SK-N-SH treated with all-trans-retinoic acid at 6 μM for 48 hours (cell line): ENCODE measurements around the gene KRT80.

ENCODE experiments used
- ATAC-seq: fragments of 200-7000 bp; cut with Tn5 transposase; 3 replicates; pipeline ENCODE4 v1.9.1; 2020; ENCODE audit warnings: mild to moderate bottlenecking, moderate library complexity
- ARNTL ChIP-seq: fragments of 450-650 bp; formaldehyde crosslinking; IDR thresholded peaks from 2 replicates; pipeline ENCODE4 v1.5.0; 2020; ENCODE audit warnings: low read depth, mild to moderate bottlenecking, moderate library complexity, borderline replicate concordance
- BACH2 ChIP-seq: fragments of 250-450 bp; sonication (Bioruptor Pico); IDR thresholded peaks from 2 replicates; pipeline ENCODE4 v1.9.0; 2021; ENCODE audit warnings: mild to moderate bottlenecking, borderline replicate concordance
- CSDC2 ChIP-seq: fragments of 250-450 bp; sonication (Bioruptor Pico); IDR thresholded peaks from 2 replicates; pipeline ENCODE4 v1.5.0; 2020; ENCODE audit warnings: mild to moderate bottlenecking, moderate library complexity
- CSRNP3 ChIP-seq: fragments of 250-450 bp; sonication (Bioruptor Pico); IDR thresholded peaks from 2 replicates; pipeline ENCODE4 v1.5.1; 2021; ENCODE audit warnings: mild to moderate bottlenecking, moderate library complexity
- ESRRG ChIP-seq: fragments of 250-450 bp; sonication (Bioruptor Pico); IDR thresholded peaks from 2 replicates; pipeline ENCODE4 v1.6.1; 2021; ENCODE audit warnings: mild to moderate bottlenecking
- OSR1 ChIP-seq: fragments of 250-450 bp; sonication (Bioruptor Pico); IDR thresholded peaks from 2 replicates; pipeline ENCODE4 v1.8.0; 2022; ENCODE audit warnings: moderate library complexity, mild to moderate bottlenecking, inconsistent platforms
- PATZ1 ChIP-seq: fragments of 250-450 bp; sonication (Bioruptor Pico); IDR thresholded peaks from 2 replicates; pipeline ENCODE4 v1.8.0; 2020; ENCODE audit warnings: mild to moderate bottlenecking, moderate library complexity, borderline replicate concordance
- RARB ChIP-seq: fragments of 250-450 bp; sonication (Bioruptor Pico); IDR thresholded peaks from 2 replicates; pipeline ENCODE4 v1.8.0; 2021; ENCODE audit warnings: mild to moderate bottlenecking, moderate library complexity
- TCF4 ChIP-seq: fragments of 250-450 bp; sonication (Bioruptor Pico); IDR thresholded peaks from 2 replicates; pipeline ENCODE4 v1.8.0; 2021; ENCODE audit warnings: mild to moderate bottlenecking, moderate library complexity, borderline replicate concordance
- ZFP3 ChIP-seq: fragments of 250-450 bp; sonication (Bioruptor Pico); IDR thresholded peaks from 2 replicates; pipeline ENCODE4 v1.5.0; 2020; ENCODE audit warnings: mild to moderate bottlenecking, moderate library complexity
- ZFP30 ChIP-seq: fragments of 450-650 bp; formaldehyde crosslinking; IDR thresholded peaks from 2 replicates; pipeline ENCODE4 v1.5.0; 2022; ENCODE audit warnings: mild to moderate bottlenecking, moderate library complexity
- ZNF70 ChIP-seq: fragments of 450-650 bp; formaldehyde crosslinking; IDR thresholded peaks from 2 replicates; pipeline ENCODE4 v1.5.0; 2020; ENCODE audit warnings: mild to moderate bottlenecking, moderate library complexity
- ZNF8 ChIP-seq: fragments of 450-650 bp; formaldehyde crosslinking; IDR thresholded peaks from 2 replicates; pipeline ENCODE4 v1.5.0; 2020; ENCODE audit warnings: mild to moderate bottlenecking, moderate library complexity
- TF ChIP-seq, protein P1 (sequence below): fragments of 250-450 bp; sonication (Bioruptor Pico); IDR thresholded peaks from 2 replicates; pipeline ENCODE4 v1.5.1; 2020; ENCODE audit warnings: low read depth, mild to moderate bottlenecking, moderate library complexity
- TF ChIP-seq, protein P2 (sequence below): fragments of 250-450 bp; sonication (Bioruptor Pico); IDR thresholded peaks from 2 replicates; pipeline ENCODE4 v1.5.0; 2020; ENCODE audit warnings: mild to moderate bottlenecking, moderate library complexity
- TF ChIP-seq, protein P3 (sequence below): fragments of 250-450 bp; sonication (Bioruptor Pico); IDR thresholded peaks from 2 replicates; pipeline ENCODE4 v1.8.0; 2021; ENCODE audit warnings: low read depth, mild to moderate bottlenecking, moderate library complexity, borderline replicate concordance

Gene KRT80

DNA sequence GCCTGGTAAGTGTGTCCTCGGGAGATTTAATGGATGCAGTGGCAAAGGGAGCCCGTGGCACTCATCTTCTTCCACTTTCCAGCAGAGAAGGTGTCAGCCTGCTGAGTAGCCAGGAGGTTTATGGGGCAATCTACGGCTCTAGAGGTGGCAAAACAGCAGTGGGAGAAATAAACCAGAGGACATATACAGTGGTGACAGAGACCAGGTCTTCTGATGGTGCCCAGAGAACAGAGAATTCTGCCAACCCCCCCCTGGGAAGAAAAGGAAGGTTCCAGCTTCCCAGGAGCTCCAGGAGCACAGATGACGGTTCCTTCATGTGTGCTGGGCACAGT lies 69.3 kb downstream of the KRT80 start:
- ATAC-seq, result no peak
- TF ChIP-seq, protein P1, sequence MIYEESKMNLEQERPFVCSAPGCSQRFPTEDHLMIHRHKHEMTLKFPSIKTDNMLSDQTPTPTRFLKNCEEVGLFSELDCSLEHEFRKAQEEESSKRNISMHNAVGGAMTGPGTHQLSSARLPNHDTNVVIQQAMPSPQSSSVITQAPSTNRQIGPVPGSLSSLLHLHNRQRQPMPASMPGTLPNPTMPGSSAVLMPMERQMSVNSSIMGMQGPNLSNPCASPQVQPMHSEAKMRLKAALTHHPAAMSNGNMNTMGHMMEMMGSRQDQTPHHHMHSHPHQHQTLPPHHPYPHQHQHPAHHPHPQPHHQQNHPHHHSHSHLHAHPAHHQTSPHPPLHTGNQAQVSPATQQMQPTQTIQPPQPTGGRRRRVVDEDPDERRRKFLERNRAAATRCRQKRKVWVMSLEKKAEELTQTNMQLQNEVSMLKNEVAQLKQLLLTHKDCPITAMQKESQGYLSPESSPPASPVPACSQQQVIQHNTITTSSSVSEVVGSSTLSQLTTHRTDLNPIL (CRISPR knock-in tag), result no peak
- TF ChIP-seq RARB (no peak), ZNF70 (CRISPR knock-in tag) (no peak), BACH2 (CRISPR knock-in tag) (no peak), CSRNP3 (no peak), OSR1 (CRISPR knock-in tag) (no peak), TCF4 (CRISPR knock-in tag) (no peak), ESRRG (no peak), PATZ1 (CRISPR knock-in tag) (no peak), ZFP30 (CRISPR knock-in tag) (no peak), CSDC2 (CRISPR knock-in tag) (no peak), ARNTL (CRISPR knock-in tag) (no peak), ZFP3 (CRISPR knock-in tag) (no peak), ZNF8 (CRISPR knock-in tag) (no peak)
- TF ChIP-seq, protein P2, sequence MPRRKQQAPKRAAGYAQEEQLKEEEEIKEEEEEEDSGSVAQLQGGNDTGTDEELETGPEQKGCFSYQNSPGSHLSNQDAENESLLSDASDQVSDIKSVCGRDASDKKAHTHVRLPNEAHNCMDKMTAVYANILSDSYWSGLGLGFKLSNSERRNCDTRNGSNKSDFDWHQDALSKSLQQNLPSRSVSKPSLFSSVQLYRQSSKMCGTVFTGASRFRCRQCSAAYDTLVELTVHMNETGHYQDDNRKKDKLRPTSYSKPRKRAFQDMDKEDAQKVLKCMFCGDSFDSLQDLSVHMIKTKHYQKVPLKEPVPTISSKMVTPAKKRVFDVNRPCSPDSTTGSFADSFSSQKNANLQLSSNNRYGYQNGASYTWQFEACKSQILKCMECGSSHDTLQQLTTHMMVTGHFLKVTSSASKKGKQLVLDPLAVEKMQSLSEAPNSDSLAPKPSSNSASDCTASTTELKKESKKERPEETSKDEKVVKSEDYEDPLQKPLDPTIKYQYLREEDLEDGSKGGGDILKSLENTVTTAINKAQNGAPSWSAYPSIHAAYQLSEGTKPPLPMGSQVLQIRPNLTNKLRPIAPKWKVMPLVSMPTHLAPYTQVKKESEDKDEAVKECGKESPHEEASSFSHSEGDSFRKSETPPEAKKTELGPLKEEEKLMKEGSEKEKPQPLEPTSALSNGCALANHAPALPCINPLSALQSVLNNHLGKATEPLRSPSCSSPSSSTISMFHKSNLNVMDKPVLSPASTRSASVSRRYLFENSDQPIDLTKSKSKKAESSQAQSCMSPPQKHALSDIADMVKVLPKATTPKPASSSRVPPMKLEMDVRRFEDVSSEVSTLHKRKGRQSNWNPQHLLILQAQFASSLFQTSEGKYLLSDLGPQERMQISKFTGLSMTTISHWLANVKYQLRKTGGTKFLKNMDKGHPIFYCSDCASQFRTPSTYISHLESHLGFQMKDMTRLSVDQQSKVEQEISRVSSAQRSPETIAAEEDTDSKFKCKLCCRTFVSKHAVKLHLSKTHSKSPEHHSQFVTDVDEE (CRISPR knock-in tag), result no peak

DNA sequence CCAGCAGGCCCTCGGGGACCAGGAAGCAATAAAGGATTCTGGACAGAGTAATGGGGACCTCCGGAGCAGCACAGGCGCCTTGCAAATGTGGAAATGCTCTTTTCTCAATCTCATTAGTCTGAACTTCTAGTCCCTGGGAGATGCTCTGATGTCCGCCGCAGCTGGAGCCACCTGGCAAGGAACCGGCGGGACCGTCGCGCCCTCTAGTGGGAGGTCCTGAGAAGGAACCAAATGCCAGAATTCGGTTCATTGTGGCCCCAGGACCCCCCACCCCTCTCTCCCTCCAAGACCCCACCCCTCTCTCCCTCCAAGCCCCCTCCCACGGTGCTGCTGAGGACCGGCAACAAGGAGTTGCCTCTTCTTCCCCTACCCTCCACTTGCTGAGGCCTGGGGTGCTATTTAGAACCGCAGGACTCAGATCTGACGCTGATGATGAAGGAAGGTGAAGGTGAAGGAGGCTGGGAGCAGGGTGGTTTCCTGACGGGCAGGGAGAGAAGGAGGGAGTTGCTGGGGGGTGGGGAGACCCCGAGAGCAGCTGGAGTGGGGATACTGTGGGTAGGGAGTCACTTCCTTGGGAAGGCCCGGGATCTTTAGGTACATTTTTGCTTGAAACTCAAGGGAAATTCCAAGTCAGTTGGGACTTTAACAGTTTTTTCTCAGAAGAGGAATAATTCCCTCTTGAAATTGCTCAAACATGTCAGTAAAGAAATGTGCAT lies 69.8 kb downstream of the KRT80 start:
- ATAC-seq, result peak; percentile 76
- TF ChIP-seq CSDC2 (CRISPR knock-in tag), result no peak

DNA sequence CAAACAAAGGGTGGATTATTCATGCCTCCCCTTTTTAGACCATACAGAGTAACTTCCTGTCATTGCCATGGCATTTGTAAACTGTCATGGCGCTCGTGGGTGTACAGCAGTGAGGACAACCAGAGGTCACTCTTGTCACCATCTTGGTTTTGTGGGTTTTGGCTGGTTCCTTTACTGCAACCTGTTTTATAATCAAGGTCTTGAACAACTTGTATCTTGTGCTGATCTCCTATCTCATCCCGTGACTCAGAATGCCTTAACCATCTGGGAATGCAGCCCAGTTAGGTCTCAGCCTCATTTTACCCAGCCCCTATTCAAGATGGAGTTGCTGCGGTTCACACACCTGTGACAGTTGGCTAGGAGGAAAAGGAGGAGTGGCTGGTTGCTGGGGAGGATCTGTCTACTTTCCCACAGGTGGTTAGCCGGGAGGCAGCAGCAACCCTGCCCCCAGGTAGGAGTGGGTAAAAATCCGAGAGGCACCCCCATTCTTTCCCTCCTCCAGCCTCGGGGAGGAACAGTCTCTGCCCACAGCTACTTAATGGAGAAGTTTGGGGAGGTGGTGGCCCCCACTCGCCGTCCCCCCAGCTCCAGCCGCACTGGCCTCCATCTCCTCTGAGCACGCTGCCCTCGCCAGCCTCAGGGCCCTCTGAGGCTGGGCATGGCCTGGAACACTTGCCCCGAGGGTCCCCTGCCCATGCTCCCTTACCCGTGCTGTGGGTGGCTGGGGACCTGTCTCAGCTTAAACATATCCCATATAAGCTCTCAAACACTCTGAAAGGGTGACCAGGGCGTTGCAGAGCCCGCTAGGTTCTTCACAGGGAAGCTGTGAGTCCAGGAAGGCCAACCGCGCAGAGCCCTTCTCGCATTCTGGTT lies 70.6 kb downstream of the KRT80 start:
- peak; percentile 39 for ATAC-seq
- TF ChIP-seq OSR1 (CRISPR knock-in tag) (no peak), ZFP3 (CRISPR knock-in tag) (no peak)
- TF ChIP-seq, protein P3, sequence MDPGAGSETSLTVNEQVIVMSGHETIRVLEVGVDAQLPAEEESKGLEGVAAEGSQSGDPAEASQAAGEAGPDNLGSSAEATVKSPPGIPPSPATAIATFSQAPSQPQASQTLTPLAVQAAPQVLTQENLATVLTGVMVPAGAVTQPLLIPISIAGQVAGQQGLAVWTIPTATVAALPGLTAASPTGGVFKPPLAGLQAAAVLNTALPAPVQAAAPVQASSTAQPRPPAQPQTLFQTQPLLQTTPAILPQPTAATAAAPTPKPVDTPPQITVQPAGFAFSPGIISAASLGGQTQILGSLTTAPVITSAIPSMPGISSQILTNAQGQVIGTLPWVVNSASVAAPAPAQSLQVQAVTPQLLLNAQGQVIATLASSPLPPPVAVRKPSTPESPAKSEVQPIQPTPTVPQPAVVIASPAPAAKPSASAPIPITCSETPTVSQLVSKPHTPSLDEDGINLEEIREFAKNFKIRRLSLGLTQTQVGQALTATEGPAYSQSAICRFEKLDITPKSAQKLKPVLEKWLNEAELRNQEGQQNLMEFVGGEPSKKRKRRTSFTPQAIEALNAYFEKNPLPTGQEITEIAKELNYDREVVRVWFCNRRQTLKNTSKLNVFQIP (CRISPR knock-in tag), result no peak
